OCI-LY1 (cell line): ENCODE data around the gene COPB2.

Experiments used
- H2AFZ ChIP-seq: fragments of 200-600 bp; sonication (generic), shearing (Covaris generic); 2 replicates; pipeline ENCODE4 v1.6.0; 2014; ENCODE audit warnings: antibody characterized with exemption, mild to moderate bottlenecking, low read length
- H3F3A ChIP-seq: fragments of 200-600 bp; sonication (generic), shearing (Covaris generic); 2 replicates; pipeline ENCODE4 v1.6.0; 2014; ENCODE audit warnings: mild to moderate bottlenecking, antibody characterized with exemption, low read length, moderate library complexity; ENCODE audit not compliant: insufficient read depth
- H3K27ac ChIP-seq: fragments of 200-600 bp; sonication (generic); 2 replicates; pipeline ENCODE4 v1.5.1; 2014; ENCODE audit warnings: low read length, mixed run types, mild to moderate bottlenecking, low read depth; ENCODE audit not compliant: poor library complexity, severe bottlenecking
- H3K27me3 ChIP-seq: fragments of 200-600 bp; sonication (generic); 2 replicates; pipeline ENCODE4 v1.6.0; 2014; ENCODE audit warnings: antibody characterized with exemption, mild to moderate bottlenecking, low read length, moderate library complexity; ENCODE audit not compliant: insufficient read depth
- H3K36me3 ChIP-seq: fragments of 200-600 bp; sonication (generic); 2 replicates; pipeline ENCODE4 v1.6.1; 2014; ENCODE audit warnings: mild to moderate bottlenecking, antibody characterized with exemption, low read length, moderate library complexity, mixed read lengths; ENCODE audit not compliant: insufficient read depth
- H3K4me1 ChIP-seq: fragments of 200-600 bp; sonication (generic); 2 replicates; pipeline ENCODE4 v1.5.1; 2014; ENCODE audit warnings: mild to moderate bottlenecking, low read length, moderate library complexity; ENCODE audit not compliant: insufficient read depth, severe bottlenecking
- H3K4me2 ChIP-seq: fragments of 200-600 bp; sonication (generic), shearing (Covaris generic); 2 replicates; pipeline ENCODE4 v1.6.1; 2014; ENCODE audit warnings: low read length
- H3K4me3 ChIP-seq: fragments of 200-600 bp; sonication (generic); 2 replicates; pipeline ENCODE4 v1.5.1; 2014; ENCODE audit warnings: low read length, low read depth, mild to moderate bottlenecking, mixed read lengths; ENCODE audit not compliant: poor library complexity, severe bottlenecking
- H3K79me2 ChIP-seq: fragments of 200-600 bp; shearing (Covaris generic); 2 replicates; pipeline ENCODE4 v1.6.1; 2016; ENCODE audit warnings: mixed run types, low read length, mixed read lengths; ENCODE audit not compliant: insufficient read depth
- H3K9ac ChIP-seq: fragments of 200-600 bp; sonication (generic), shearing (Covaris generic); 2 replicates; pipeline ENCODE4 v1.6.1; 2014; ENCODE audit warnings: mild to moderate bottlenecking, low read length, mixed read lengths
- H3K9me2 ChIP-seq: fragments of 200-600 bp; sonication (generic), shearing (Covaris generic); 2 replicates; pipeline ENCODE4 v1.6.1; 2014; ENCODE audit warnings: low read depth, mild to moderate bottlenecking, low read length, mixed read lengths
- H3K9me3 ChIP-seq: fragments of 200-600 bp; shearing (Covaris generic); 2 replicates; pipeline ENCODE4 v1.6.1; 2014; ENCODE audit warnings: low read length, mixed read lengths
- H4K20me1 ChIP-seq: fragments of 200-600 bp; sonication (generic), shearing (Covaris generic); 2 replicates; pipeline ENCODE4 v1.6.0; 2016; ENCODE audit warnings: mild to moderate bottlenecking, low read length; ENCODE audit not compliant: insufficient read depth
- EZH2 ChIP-seq: fragments of 200-600 bp; sonication (generic), shearing (Covaris generic); IDR thresholded peaks from 2 replicates; pipeline ENCODE4 v1.8.0; 2017; ENCODE audit warnings: borderline replicate concordance, mixed run types, mild to moderate bottlenecking, antibody characterized with exemption, low read length, moderate library complexity, mixed read lengths
- TF ChIP-seq, protein P1 (sequence below): fragments of 200-600 bp; sonication (generic), shearing (Covaris generic); IDR thresholded peaks from 2 replicates; pipeline ENCODE4 v1.5.1; 2017; ENCODE audit warnings: mild to moderate bottlenecking, antibody characterized with exemption, low read length, moderate library complexity, mixed read lengths

COPB2 gene

DNA sequence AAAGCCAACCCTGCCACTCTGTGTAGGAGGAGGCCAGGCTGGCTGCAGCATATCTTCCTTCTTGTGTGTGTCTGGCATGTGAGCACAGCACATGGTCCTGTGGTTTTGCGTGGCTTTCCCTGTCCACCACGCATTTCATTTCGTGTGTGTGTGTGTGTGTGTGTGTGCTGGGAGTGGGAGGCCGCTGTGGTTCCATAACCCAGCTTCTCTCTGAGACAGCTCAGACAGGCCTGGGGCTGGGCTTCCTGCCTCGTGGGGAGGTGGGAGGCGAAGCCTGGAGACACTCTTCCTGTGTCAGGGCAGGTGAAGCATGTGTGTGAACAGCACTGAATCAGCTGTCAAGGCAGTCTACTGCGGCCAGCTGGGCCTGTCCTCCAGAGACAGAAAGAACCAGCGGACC lies 61.6 kb downstream of the COPB2 start:
- Histone ChIP-seq H3K27me3 (peaks cover 11% of the 10 kb centered on the region; the same call in 1 of the 2 replicates), H2AFZ (no peak overlapping the region), H3K27ac (no peak overlapping the region), H3K79me2 (no peaks in the 10 kb centered on the region), H4K20me1 (no peaks in the 10 kb centered on the region), H3K9ac (no peak overlapping the region), H3K4me3 (no peak overlapping the region), H3K9me2 (no peaks in the 10 kb centered on the region), H3K36me3 (no peaks in the 10 kb centered on the region), H3K4me2 (no peak overlapping the region), H3K9me3 (no peaks in the 10 kb centered on the region), H3F3A (no peaks in the 10 kb centered on the region), H3K4me1 (peaks cover 3% of the 10 kb centered on the region)
- no peak for TF ChIP-seq EZH2
- TF ChIP-seq, protein P1, sequence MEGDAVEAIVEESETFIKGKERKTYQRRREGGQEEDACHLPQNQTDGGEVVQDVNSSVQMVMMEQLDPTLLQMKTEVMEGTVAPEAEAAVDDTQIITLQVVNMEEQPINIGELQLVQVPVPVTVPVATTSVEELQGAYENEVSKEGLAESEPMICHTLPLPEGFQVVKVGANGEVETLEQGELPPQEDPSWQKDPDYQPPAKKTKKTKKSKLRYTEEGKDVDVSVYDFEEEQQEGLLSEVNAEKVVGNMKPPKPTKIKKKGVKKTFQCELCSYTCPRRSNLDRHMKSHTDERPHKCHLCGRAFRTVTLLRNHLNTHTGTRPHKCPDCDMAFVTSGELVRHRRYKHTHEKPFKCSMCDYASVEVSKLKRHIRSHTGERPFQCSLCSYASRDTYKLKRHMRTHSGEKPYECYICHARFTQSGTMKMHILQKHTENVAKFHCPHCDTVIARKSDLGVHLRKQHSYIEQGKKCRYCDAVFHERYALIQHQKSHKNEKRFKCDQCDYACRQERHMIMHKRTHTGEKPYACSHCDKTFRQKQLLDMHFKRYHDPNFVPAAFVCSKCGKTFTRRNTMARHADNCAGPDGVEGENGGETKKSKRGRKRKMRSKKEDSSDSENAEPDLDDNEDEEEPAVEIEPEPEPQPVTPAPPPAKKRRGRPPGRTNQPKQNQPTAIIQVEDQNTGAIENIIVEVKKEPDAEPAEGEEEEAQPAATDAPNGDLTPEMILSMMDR, result no peak

DNA sequence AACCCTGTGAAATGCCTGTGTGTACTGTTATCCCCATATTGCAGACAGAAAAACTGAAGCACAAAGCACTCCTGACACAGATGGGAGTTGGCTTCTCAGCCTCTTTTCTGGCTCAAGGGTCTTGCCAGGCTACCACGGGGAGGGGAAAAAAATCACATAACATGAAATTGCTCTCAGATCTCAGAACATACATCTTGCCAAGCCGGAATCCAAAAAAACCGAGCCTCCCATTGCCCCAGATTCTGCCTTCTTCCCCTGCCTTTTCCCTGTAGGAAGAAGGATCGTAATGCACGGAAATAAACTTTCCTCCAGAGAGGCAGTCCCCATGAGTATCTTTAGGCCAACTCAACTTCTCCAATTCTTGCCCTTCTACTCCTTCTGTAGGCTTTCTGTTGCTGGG lies 62.2 kb downstream of the COPB2 start:
- H3K9me3 ChIP-seq, result no peaks in the 10 kb centered on the region
- H3K27ac ChIP-seq, result no peak overlapping the region
- H3K9me2 ChIP-seq, result no peaks in the 10 kb centered on the region
- H3K79me2 ChIP-seq, result no peaks in the 10 kb centered on the region
- H3K9ac ChIP-seq, result no peak overlapping the region
- H3F3A ChIP-seq, result no peaks in the 10 kb centered on the region
- TF ChIP-seq, protein P1, result no peak
- no peak for TF ChIP-seq EZH2
- no peak overlapping the region for H2AFZ ChIP-seq
- no peaks in the 10 kb centered on the region for H3K36me3 ChIP-seq
- H3K4me3 ChIP-seq, result no peak overlapping the region
- peaks cover 11% of the 10 kb centered on the region; the same call in 1 of the 2 replicates for H3K27me3 ChIP-seq
- no peaks in the 10 kb centered on the region for H4K20me1 ChIP-seq
- peaks cover 3% of the 10 kb centered on the region for H3K4me1 ChIP-seq
- H3K4me2 ChIP-seq, result no peak overlapping the region

DNA sequence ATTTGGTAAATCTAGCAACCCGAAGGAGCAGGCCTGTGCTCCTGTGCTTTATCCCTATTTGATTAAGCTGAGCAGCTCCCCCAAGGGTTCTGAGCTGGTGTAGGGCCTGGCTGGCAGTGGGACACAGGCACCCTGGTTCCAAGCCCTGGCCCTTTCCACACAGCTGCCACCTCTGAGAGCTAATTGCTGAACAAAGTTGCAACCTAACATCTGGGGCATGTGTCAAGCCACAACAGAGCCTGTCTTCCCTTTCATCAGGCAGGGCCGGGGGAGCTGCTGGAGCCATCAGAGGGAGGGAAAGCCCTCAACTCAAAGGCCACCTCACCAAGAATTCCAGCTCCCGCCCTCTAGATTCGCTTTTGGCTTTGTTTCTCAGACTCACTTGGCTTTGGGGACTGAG lies 62.7 kb downstream of the COPB2 start:
- H3K27me3 ChIP-seq, result peaks cover 11% of the 10 kb centered on the region; the same call in 1 of the 2 replicates
- no peaks in the 10 kb centered on the region for H3K9me3 ChIP-seq
- H3K4me3 ChIP-seq, result no peak overlapping the region
- no peaks in the 10 kb centered on the region for H3K79me2 ChIP-seq
- peaks cover 3% of the 10 kb centered on the region for H3K4me1 ChIP-seq
- no peaks in the 10 kb centered on the region for H3F3A ChIP-seq
- H3K27ac ChIP-seq, result no peak overlapping the region
- H3K36me3 ChIP-seq, result no peaks in the 10 kb centered on the region
- H4K20me1 ChIP-seq, result no peaks in the 10 kb centered on the region
- TF ChIP-seq EZH2, result no peak
- TF ChIP-seq, protein P1, result no peak
- H3K9me2 ChIP-seq, result no peaks in the 10 kb centered on the region
- no peak overlapping the region for H2AFZ ChIP-seq
- H3K9ac ChIP-seq, result no peak overlapping the region
- no peak overlapping the region for H3K4me2 ChIP-seq
